ENCODE results near the gene KCTD21. TPM values are rescaled to one million over a fixed set of nuclear protein-coding genes. Genes with fewer than 3 reads are reported as not detected.
"Not testable (repeated sequence)": the region's sequence is repeated elsewhere in the genome, so short reads cannot be mapped to it uniquely, and the experiment has no call there.

Gene KCTD21
- total RNA-seq = 10 to 100 TPM in 1 of 5 donors, 1 to 10 TPM in 3, not detected in 1; 2.9 to 62.4 (median 4.3) TPM
- 1 to 10 TPM; 2.9 to 4.7 (median 3.7) TPM for polyA plus RNA-seq
- long read RNA-seq, donor 1 = 0 reads
- long read RNA-seq, donor 2, partial matches to known transcripts = 0 of 1 reads
- long read RNA-seq, donor 2, other reads (novel, unspliced or antisense) = 0 of 1 reads
- long read RNA-seq, donor 3 = 0 reads
- long read RNA-seq, donor 4 = 0 reads
- long read RNA-seq, donor 5, partial matches to known transcripts = 0 of 2 reads
- long read RNA-seq, donor 5, other reads (novel, unspliced or antisense) = 0 of 2 reads
- long read RNA-seq, donor 6, partial matches to known transcripts = 0 of 1 reads
- long read RNA-seq, donor 6, other reads (novel, unspliced or antisense) = 0 of 1 reads
- long read RNA-seq, donor 7, partial matches to known transcripts = 6 of 7 reads
- long read RNA-seq, donor 7, other reads (novel, unspliced or antisense) = 0 of 7 reads
- long read RNA-seq, donor 8, partial matches to known transcripts = 0 of 1 reads
- long read RNA-seq, donor 8, other reads (novel, unspliced or antisense) = 0 of 1 reads
- long read RNA-seq, donor 9, partial matches to known transcripts = 0 of 2 reads
- long read RNA-seq, donor 9, other reads (novel, unspliced or antisense) = 0 of 2 reads
- long read RNA-seq, donor 10 = 0 reads

GRCh38 chr11:78188286-78189173 is at the start of gene KCTD21, which contains the start of gene USP35:
Gene KCTD21 (minus strand): TSS chr11:78188626. CDS start chr11:78174554, 14,072 bp downstream.
Gene USP35 (plus strand): TSS chr11:78188919. CDS start chr11:78196246, 7,327 bp downstream.
- Histone ChIP-seq H3K9me3 (no peaks in the 10 kb centered on the region), H3K36me3 (peaks cover 0 to 11% (median 3%) of the 10 kb centered on the region in 4 donors), H3K4me3 (peak within 1 kb of the TSS; percentile 84 to 97 (median 88)), H3K27ac (peak within 1 kb of the TSS; percentile 76 to 92 (median 87)), H3K27me3 (no peaks in the 10 kb centered on the region), H3K4me1 (peaks cover 25 to 57% (median 43%) of the 10 kb centered on the region in 4 donors)
- TF ChIP-seq POLR2AphosphoS5 (IDR thresholded peaks at IDR 0.05) (peak in 2 of 3 donors; percentile 91 to 92), POLR2A (IDR thresholded peaks at IDR 0.05) (no peak)
- intact Hi-C loops (cut with DNase I; ENCODE audit: low total_unique reads) = no loop called here
- WGBS, 5 donors = 0 to 1% (median 1%) methylated on average over 16 to 74 of the region's 74 CpGs
- peak; percentile 96 to 99 for DNase-seq

- no peaks in the 10 kb centered on the region for H3K27me3 ChIP-seq
- no peak overlapping the region for H3K27ac ChIP-seq
- no peak for DNase-seq
- H3K4me3 ChIP-seq = no peak overlapping the region
- H3K9me3 ChIP-seq = peaks cover 0 to 9% (median 2%) of the 10 kb centered on the region in 4 donors
- H3K36me3 ChIP-seq = no peaks in the 10 kb centered on the region
- intact Hi-C loops (cut with DNase I; ENCODE audit: low total_unique reads) = no loop called here
- TF ChIP-seq EP300 (IDR thresholded peaks at IDR 0.05) (no peak), POLR2A (IDR thresholded peaks at IDR 0.05) (no peak), CTCF (IDR thresholded peaks at IDR 0.05) (no peak), POLR2AphosphoS5 (IDR thresholded peaks at IDR 0.05) (no peak)
- no peaks in the 10 kb centered on the region for H3K4me1 ChIP-seq
Measured at GRCh38 chr11:78237293-78238046, 49.0 kb upstream of the KCTD21 start.

GRCh38 chr11:78234006-78234405 is 45.6 kb upstream of the KCTD21 start:
- no peaks in the 10 kb centered on the region for H3K36me3 ChIP-seq
- 76 to 98% (median 93%) methylated on average over 5 of the region's 5 CpGs for WGBS, 5 donors
- no peak overlapping the region for H3K4me3 ChIP-seq
- TF ChIP-seq EP300 (IDR thresholded peaks at IDR 0.05) = no peak
- TF ChIP-seq POLR2AphosphoS5 (IDR thresholded peaks at IDR 0.05) = no peak
- TF ChIP-seq CTCF (IDR thresholded peaks at IDR 0.05) = no peak
- TF ChIP-seq POLR2A (IDR thresholded peaks at IDR 0.05) = no peak
- intact Hi-C loops (cut with DNase I; ENCODE audit: low total_unique reads) = no loop called here
- no peaks in the 10 kb centered on the region for H3K9me3 ChIP-seq
- H3K27me3 ChIP-seq = no peaks in the 10 kb centered on the region
- peaks cover 0 to 21% (median 12%) of the 10 kb centered on the region in 4 donors for H3K4me1 ChIP-seq
- no peak for DNase-seq
- H3K27ac ChIP-seq = no peak overlapping the region

- H3K9me3 ChIP-seq; DNase-seq; H3K27ac ChIP-seq; intact Hi-C loops (cut with DNase I; ENCODE audit: low total_unique reads); H3K4me3 ChIP-seq; H3K36me3 ChIP-seq; H3K27me3 ChIP-seq: not testable (repeated sequence)
- WGBS, 5 donors = 88 to 96% (median 91%) methylated on average over 6 of the region's 6 CpGs
- peaks cover 0 to 25% (median 12%) of the 10 kb centered on the region in 4 donors for H3K4me1 ChIP-seq
Measured at GRCh38 chr11:78233046-78233445, 44.6 kb upstream of the KCTD21 start.
